Neural cell (in vitro differentiated cells): ENCODE data around the gene RAD51B. TPM values are rescaled to one million over a fixed set of nuclear protein-coding genes. Genes with fewer than 3 reads are reported as not detected.

Source experiments
- H2AFZ ChIP-seq: fragments of 200-600, 300-800 bp; sonication (generic), shearing (Covaris generic); 2 replicates; pipeline ENCODE4 v1.6.0; 2014; ENCODE audit warnings: low read depth, mild to moderate bottlenecking, antibody characterized with exemption, low read length, moderate library complexity
- H3F3A ChIP-seq: fragments of 200-600 bp; shearing (Covaris generic); 2 replicates; pipeline ENCODE4 v1.6.1; 2016; ENCODE audit warnings: mild to moderate bottlenecking, moderate library complexity, mixed read lengths, antibody characterized with exemption, low read length; ENCODE audit not compliant: insufficient read depth, poor library complexity, severe bottlenecking
- H3K27ac ChIP-seq: fragments of 200-600, 300-800 bp; sonication (generic), shearing (Covaris generic); 2 replicates; pipeline ENCODE4 v1.5.1; 2014; ENCODE audit warnings: mild to moderate bottlenecking, low read length, moderate library complexity
- H3K27me3 ChIP-seq: fragments of 300-800, 200-600 bp; sonication (generic), shearing (Covaris generic); 2 replicates; pipeline ENCODE4 v1.6.0; 2014; ENCODE audit warnings: mild to moderate bottlenecking, low read depth, low read length, moderate library complexity; ENCODE audit not compliant: insufficient read depth
- H3K36me3 ChIP-seq: fragments of 300-800, 200-600 bp; sonication (generic), shearing (Covaris generic); 2 replicates; pipeline ENCODE4 v1.5.1; 2014; ENCODE audit warnings: mild to moderate bottlenecking, antibody characterized with exemption, low read length, moderate library complexity; ENCODE audit not compliant: insufficient read depth
- H3K4me2 ChIP-seq: fragments of 300-800, 200-600 bp; sonication (generic), shearing (Covaris generic); 2 replicates; pipeline ENCODE4 v1.6.0; 2014; ENCODE audit warnings: mild to moderate bottlenecking, low read length
- H3K4me3 ChIP-seq: fragments of 300-800, 200-600 bp; sonication (generic), shearing (Covaris generic); 2 replicates; pipeline ENCODE4 v1.5.1; 2014; ENCODE audit warnings: mild to moderate bottlenecking, low read length, moderate library complexity
- H3K79me2 ChIP-seq: fragments of 200-600 bp; shearing (Covaris generic); replicated peaks from 2 replicates; pipeline ENCODE4 v1.6.0; 2014; ENCODE audit warnings: mild to moderate bottlenecking, low read length, moderate library complexity; ENCODE audit not compliant: insufficient read depth
- H3K9ac ChIP-seq: fragments of 300-800, 200-600 bp; sonication (generic), shearing (Covaris generic); 2 replicates; pipeline ENCODE4 v1.6.1; 2016; ENCODE audit warnings: mild to moderate bottlenecking, low read length, mixed read lengths
- H3K9me2 ChIP-seq: fragments of 200-600 bp; shearing (Covaris generic); 2 replicates; pipeline ENCODE4 v1.6.1; 2016; ENCODE audit warnings: mild to moderate bottlenecking, low read length, mixed read lengths; ENCODE audit not compliant: insufficient read depth
- H3K9me3 ChIP-seq: fragments of 200-600, 300-800 bp; sonication (generic), shearing (Covaris generic); 2 replicates; pipeline ENCODE4 v1.6.1; 2016; ENCODE audit warnings: mild to moderate bottlenecking, mixed run types, low read length, moderate library complexity, mixed read lengths
- H4K20me1 ChIP-seq: fragments of 200-600 bp; shearing (Covaris generic); 2 replicates; pipeline ENCODE4 v1.6.1; 2016; ENCODE audit warnings: mild to moderate bottlenecking, mixed run types; ENCODE audit not compliant: insufficient read depth
- CTCF ChIP-seq: fragments of 450-650 bp; IDR thresholded peaks from 2 replicates; pipeline ENCODE4 v1.5.1; 2014; ENCODE audit warnings: antibody characterized with exemption, mild to moderate bottlenecking, moderate library complexity; ENCODE audit not compliant: poor library complexity, severe bottlenecking
- EP300 ChIP-seq: fragments of 450-650 bp; conservative IDR thresholded peaks from 2 replicates; pipeline ENCODE4 v1.6.1; 2014; ENCODE audit warnings: antibody characterized with exemption, mild to moderate bottlenecking, moderate library complexity; ENCODE audit not compliant: poor library complexity, severe bottlenecking
- EZH2 ChIP-seq: fragments of 200-600, 300-800 bp; shearing (Covaris generic), sonication (generic); IDR thresholded peaks from 2 replicates; pipeline ENCODE4 v1.6.1; 2014; ENCODE audit warnings: antibody characterized with exemption, low read length, borderline replicate concordance, mild to moderate bottlenecking; ENCODE audit not compliant: insufficient read depth, poor library complexity, severe bottlenecking
- MXI1 ChIP-seq: fragments of 450-650 bp; conservative IDR thresholded peaks from 2 replicates; pipeline ENCODE4 v1.6.1; 2014; ENCODE audit warnings: antibody characterized with exemption, mild to moderate bottlenecking; ENCODE audit not compliant: poor library complexity, severe bottlenecking
- POLR2AphosphoS5 ChIP-seq: IDR thresholded peaks from 2 replicates; pipeline ENCODE4 v1.6.1; 2012
- RAD21 ChIP-seq: fragments of 450-650 bp; conservative IDR thresholded peaks from 2 replicates; pipeline ENCODE4 v1.6.1; 2014; ENCODE audit warnings: antibody characterized with exemption, mild to moderate bottlenecking, moderate library complexity
- REST ChIP-seq: IDR thresholded peaks from 2 replicates; pipeline ENCODE4 v1.6.1; 2012; ENCODE audit warnings: borderline replicate concordance
- SMC3 ChIP-seq: fragments of 450-650 bp; conservative IDR thresholded peaks from 2 replicates; pipeline ENCODE4 v1.6.1; 2014; ENCODE audit warnings: antibody characterized with exemption, mild to moderate bottlenecking, moderate library complexity; ENCODE audit not compliant: poor library complexity
- TAF1 ChIP-seq: IDR thresholded peaks from 2 replicates; pipeline ENCODE4 v1.6.1; 2012; ENCODE audit warnings: low read depth
- polyA plus RNA-seq: library from polyadenylated mRNA; depleted of rRNA; stranded (reverse); fragments of >200 nt; gene quantifications from 2 replicates; pipeline ENCODE4 v1.2.3, GENCODE V29; 2014

The RAD51B gene
- polyA plus RNA-seq, 1 donor from 2014 or later = 3.1 TPM

GRCh38 chr14:68283378-68284123 is 464.0 kb downstream of the RAD51B start:
- H3K4me2 ChIP-seq = no peak overlapping the region
- H4K20me1 ChIP-seq = no peaks in the 10 kb centered on the region
- no peaks in the 10 kb centered on the region for H3F3A ChIP-seq
- H2AFZ ChIP-seq = no peak overlapping the region
- H3K9me2 ChIP-seq = no peaks in the 10 kb centered on the region
- H3K9ac ChIP-seq = no peak overlapping the region
- H3K27ac ChIP-seq = no peak overlapping the region
- no peaks in the 10 kb centered on the region for H3K36me3 ChIP-seq
- H3K27me3 ChIP-seq = no peaks in the 10 kb centered on the region
- no peaks in the 10 kb centered on the region for H3K79me2 ChIP-seq
- no peaks in the 10 kb centered on the region for H3K9me3 ChIP-seq
- no peak overlapping the region for H3K4me3 ChIP-seq
- TF ChIP-seq TAF1 = no peak
- TF ChIP-seq POLR2AphosphoS5 = no peak
- TF ChIP-seq MXI1 = no peak
- TF ChIP-seq RAD21 = no peak
- TF ChIP-seq CTCF = no peak
- TF ChIP-seq EP300 = no peak

- Histone ChIP-seq H3K9ac (no peak overlapping the region), H3K4me2 (no peak overlapping the region), H3K9me2 (no peaks in the 10 kb centered on the region), H3K36me3 (no peaks in the 10 kb centered on the region), H3K27me3 (no peaks in the 10 kb centered on the region), H2AFZ (no peak overlapping the region), H3F3A (no peaks in the 10 kb centered on the region), H3K79me2 (no peaks in the 10 kb centered on the region), H3K4me3 (no peak overlapping the region), H3K27ac (no peak overlapping the region), H3K9me3 (no peaks in the 10 kb centered on the region), H4K20me1 (no peaks in the 10 kb centered on the region)
- no peak for TF ChIP-seq SMC3
- no peak for TF ChIP-seq MXI1
- TF ChIP-seq TAF1 = no peak
- TF ChIP-seq POLR2AphosphoS5 = no peak
- TF ChIP-seq RAD21 = no peak
- no peak for TF ChIP-seq REST
- no peak for TF ChIP-seq CTCF
- no peak for TF ChIP-seq EP300
- no peak for TF ChIP-seq EZH2
These were observed 464.8 kb downstream of the RAD51B start for GRCh38 chr14:68284333-68284732.
